ENCODE measurements around the gene RRAGC.
"Not testable (repeated sequence)": the region's sequence is repeated elsewhere in the genome, so short reads cannot be mapped to it uniquely, and the experiment has no call there.

DNA sequence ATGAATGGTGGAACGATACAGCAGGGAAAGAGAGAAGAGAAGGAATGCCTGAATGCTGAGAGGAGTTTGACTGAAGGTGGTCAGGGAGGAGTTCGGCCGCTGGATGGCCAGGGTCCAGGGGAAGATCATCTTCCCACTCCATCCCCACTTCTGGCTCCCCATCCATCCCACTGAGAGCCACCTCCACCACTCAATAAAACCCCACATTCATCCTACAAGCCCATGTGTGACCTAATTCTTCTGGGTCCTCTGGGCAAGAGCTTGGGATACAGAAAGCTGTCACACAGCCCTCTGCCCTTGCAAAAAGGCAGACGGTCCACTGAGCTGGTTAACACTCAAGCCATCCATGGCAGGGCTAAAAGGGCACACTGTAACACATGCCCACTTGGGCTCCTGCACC, 48.1 kb downstream of the RRAGC start:
- TF ChIP-seq, protein P1, sequence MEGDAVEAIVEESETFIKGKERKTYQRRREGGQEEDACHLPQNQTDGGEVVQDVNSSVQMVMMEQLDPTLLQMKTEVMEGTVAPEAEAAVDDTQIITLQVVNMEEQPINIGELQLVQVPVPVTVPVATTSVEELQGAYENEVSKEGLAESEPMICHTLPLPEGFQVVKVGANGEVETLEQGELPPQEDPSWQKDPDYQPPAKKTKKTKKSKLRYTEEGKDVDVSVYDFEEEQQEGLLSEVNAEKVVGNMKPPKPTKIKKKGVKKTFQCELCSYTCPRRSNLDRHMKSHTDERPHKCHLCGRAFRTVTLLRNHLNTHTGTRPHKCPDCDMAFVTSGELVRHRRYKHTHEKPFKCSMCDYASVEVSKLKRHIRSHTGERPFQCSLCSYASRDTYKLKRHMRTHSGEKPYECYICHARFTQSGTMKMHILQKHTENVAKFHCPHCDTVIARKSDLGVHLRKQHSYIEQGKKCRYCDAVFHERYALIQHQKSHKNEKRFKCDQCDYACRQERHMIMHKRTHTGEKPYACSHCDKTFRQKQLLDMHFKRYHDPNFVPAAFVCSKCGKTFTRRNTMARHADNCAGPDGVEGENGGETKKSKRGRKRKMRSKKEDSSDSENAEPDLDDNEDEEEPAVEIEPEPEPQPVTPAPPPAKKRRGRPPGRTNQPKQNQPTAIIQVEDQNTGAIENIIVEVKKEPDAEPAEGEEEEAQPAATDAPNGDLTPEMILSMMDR (IDR thresholded peaks at IDR 0.05 in 8 of 11, conservative IDR thresholded peaks at IDR 0.05 in 3 of 11), result not testable (repeated sequence)
- not testable (repeated sequence) for TF ChIP-seq POLR2A, POLR2AphosphoS5 (IDR thresholded peaks at IDR 0.05)
